Ectodermal cell (in vitro differentiated cells): Measurements from ENCODE around the gene NHLRC1. TPM values are rescaled to one million over a fixed set of nuclear protein-coding genes. Genes with fewer than 3 reads are reported as not detected.
A peak's percentile ranks its signal among the peaks of the same experiment; 100 is the strongest.

Experiments used
- H3K27ac ChIP-seq: 2 replicates; pipeline ENCODE4 v1.7.0; 2013; ENCODE audit warnings: mild to moderate bottlenecking, low read depth, low read length; ENCODE audit not compliant: insufficient read depth, poor library complexity, severe bottlenecking
- H3K27me3 ChIP-seq: 2 replicates; pipeline ENCODE4 v1.7.0; 2013; ENCODE audit warnings: mild to moderate bottlenecking, low read length; ENCODE audit not compliant: insufficient read depth, control insufficient read depth, poor library complexity, severe bottlenecking
- H3K36me3 ChIP-seq: one replicate; pipeline ENCODE4 v1.7.0; 2013; ENCODE audit warnings: low read length; ENCODE audit not compliant: control insufficient read depth, insufficient read depth
- H3K4me1 ChIP-seq: one replicate; pipeline ENCODE4 v1.7.0; 2013; ENCODE audit warnings: low read length; ENCODE audit not compliant: control insufficient read depth, insufficient read depth
- H3K4me3 ChIP-seq: 2 replicates; pipeline ENCODE4 v1.7.0; 2013; ENCODE audit warnings: low read depth, low read length, control low read depth; ENCODE audit not compliant: insufficient read depth
- H3K9me3 ChIP-seq: 2 replicates; pipeline ENCODE4 v1.7.0; 2013; ENCODE audit warnings: mild to moderate bottlenecking, low read length, moderate library complexity; ENCODE audit not compliant: control insufficient read depth
- WGBS, 2 experiments: methylation state at CpG; one replicate each; pipeline ENCODE4 v1.1.7; 2013; ENCODE audit warnings: missing lambda C conversion rate in 2 of 2; 5-methylcytosine and 5-hydroxymethylcytosine counted together
- polyA plus RNA-seq, 4 experiments: library from polyadenylated mRNA; stranded (reverse); fragments of 50-300 nt; gene quantifications; one replicate each; pipeline ENCODE4 v1.2.3, GENCODE V29; 2013

The NHLRC1 gene
- not detected for polyA plus RNA-seq (2013, experiment 1 of 4)
- not detected for polyA plus RNA-seq (2013, experiment 2 of 4)
- not detected for polyA plus RNA-seq (2013, experiment 3 of 4)
- polyA plus RNA-seq (2013, experiment 4 of 4) = not detected

- peaks cover 25% of the 10 kb centered on the region for H3K27me3 ChIP-seq
- H3K4me3 ChIP-seq = peak within 1 kb of the TSS; percentile 27
- no peaks in the 10 kb centered on the region for H3K9me3 ChIP-seq
- no peak within 1 kb of the TSS for H3K27ac ChIP-seq
- no peaks in the 10 kb centered on the region for H3K36me3 ChIP-seq
- 50 to 53% methylated on average over 82 of the region's 82 CpGs for WGBS, 2 experiments
- no peaks in the 10 kb centered on the region for H3K4me1 ChIP-seq
These were observed at the start of gene NHLRC1 for GRCh38 chr6:18122128-18123093. Gene NHLRC1 (minus strand): TSS chr6:18122677. CDS start chr6:18122606, 71 bp downstream.

GRCh38 chr6:18171871-18172270, 49.4 kb upstream of the NHLRC1 start:
- WGBS, 2 experiments = 94 to 99% methylated on average over 5 to 6 of the region's 7 CpGs
- no peaks in the 10 kb centered on the region for H3K4me1 ChIP-seq
- H3K4me3 ChIP-seq = no peak overlapping the region
- H3K9me3 ChIP-seq = no peaks in the 10 kb centered on the region
- peaks cover 14% of the 10 kb centered on the region for H3K36me3 ChIP-seq
- no peak overlapping the region for H3K27ac ChIP-seq
- H3K27me3 ChIP-seq = no peaks in the 10 kb centered on the region

DNA sequence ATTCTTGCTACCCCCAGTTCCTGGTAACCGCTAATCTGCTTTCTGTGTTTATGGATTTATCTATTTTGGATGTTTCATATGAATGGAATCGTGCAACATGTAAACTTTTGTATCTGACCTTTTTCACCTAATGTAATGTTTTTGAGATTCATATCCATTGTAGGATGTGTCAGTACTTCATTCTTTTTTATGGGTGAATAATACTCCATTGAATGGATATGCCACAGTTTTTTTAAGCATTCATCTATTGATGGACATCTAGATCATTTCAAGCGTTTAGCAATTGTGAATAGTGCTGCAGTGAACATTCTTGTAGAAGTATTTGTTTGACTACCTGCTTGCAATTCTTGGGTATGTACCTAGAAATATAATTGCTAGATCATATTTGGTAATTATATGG, 45.8 kb upstream of the NHLRC1 start:
- H3K27me3 ChIP-seq = no peaks in the 10 kb centered on the region
- peaks cover 14% of the 10 kb centered on the region for H3K36me3 ChIP-seq
- H3K4me3 ChIP-seq = no peak overlapping the region
- H3K27ac ChIP-seq = no peak overlapping the region
- WGBS, 2 experiments = 94 to 96% methylated on average over 3 of the region's 3 CpGs
- H3K9me3 ChIP-seq = no peaks in the 10 kb centered on the region
- no peaks in the 10 kb centered on the region for H3K4me1 ChIP-seq

- Histone ChIP-seq H3K4me1 (no peaks in the 10 kb centered on the region), H3K27me3 (no peaks in the 10 kb centered on the region), H3K9me3 (no peaks in the 10 kb centered on the region), H3K27ac (no peak overlapping the region), H3K36me3 (peaks cover 14% of the 10 kb centered on the region), H3K4me3 (no peak overlapping the region)
- WGBS, 2 experiments = 95 to 100% methylated on average over 1 to 2 of the region's 2 CpGs
These were observed 44.0 kb upstream of the NHLRC1 start for GRCh38 chr6:18166312-18167036.

GRCh38 chr6:18165751-18166150, 43.3 kb upstream of the NHLRC1 start:
- H3K27me3 ChIP-seq = no peaks in the 10 kb centered on the region
- no peak overlapping the region for H3K27ac ChIP-seq
- H3K9me3 ChIP-seq = no peaks in the 10 kb centered on the region
- WGBS, 2 experiments = 99% methylated on average over 4 of the region's 4 CpGs
- no peak overlapping the region for H3K4me3 ChIP-seq
- H3K4me1 ChIP-seq = no peaks in the 10 kb centered on the region
- peaks cover 14% of the 10 kb centered on the region for H3K36me3 ChIP-seq

DNA sequence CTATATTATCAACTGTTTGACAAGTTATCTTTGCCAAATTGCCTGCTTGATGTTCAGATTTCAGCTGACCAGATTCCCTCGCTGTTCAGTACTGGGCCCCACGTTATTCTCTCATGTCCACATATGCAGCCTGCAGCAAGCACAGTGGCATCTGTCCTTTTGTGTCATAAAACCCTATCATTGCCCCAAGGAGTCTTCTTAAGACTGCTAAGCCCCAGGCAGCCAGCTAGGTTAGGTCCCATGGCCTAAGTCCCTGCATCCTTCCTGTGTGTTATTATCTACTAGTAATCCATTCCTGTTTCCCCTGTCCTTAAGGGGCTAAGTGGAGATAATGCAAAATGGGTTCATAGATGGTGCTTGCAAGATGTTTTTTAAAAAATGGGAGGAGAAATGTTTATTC, 39.9 kb upstream of the NHLRC1 start:
- Histone ChIP-seq H3K27me3 (no peaks in the 10 kb centered on the region), H3K36me3 (peaks cover 9% of the 10 kb centered on the region), H3K9me3 (no peaks in the 10 kb centered on the region), H3K4me1 (no peaks in the 10 kb centered on the region), H3K27ac (no peak overlapping the region), H3K4me3 (no peak overlapping the region)
- WGBS, 2 experiments = 95 to 97% methylated on average over 2 of the region's 2 CpGs

DNA sequence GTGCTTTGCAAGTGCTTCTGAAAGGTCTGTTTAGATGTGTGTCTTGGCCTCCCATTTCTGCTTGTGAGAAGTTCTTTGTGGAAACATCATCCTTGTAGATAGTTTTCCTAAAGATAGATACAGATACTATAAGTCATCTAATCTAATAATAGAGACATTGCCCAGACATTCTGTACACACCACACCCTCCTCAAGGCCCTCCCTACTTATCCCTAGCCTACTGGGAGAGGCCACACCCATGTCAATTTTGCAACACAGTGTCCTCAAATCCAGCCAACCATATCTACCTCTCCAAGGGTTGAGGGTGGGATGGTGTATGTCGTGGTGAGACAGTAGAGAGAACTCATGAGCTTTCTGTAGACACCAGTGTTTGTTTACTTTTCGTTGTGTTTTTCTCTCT, 39.0 kb upstream of the NHLRC1 start:
- Histone ChIP-seq H3K27ac (no peak overlapping the region), H3K36me3 (peaks cover 8% of the 10 kb centered on the region), H3K27me3 (no peaks in the 10 kb centered on the region), H3K4me3 (no peak overlapping the region), H3K4me1 (no peaks in the 10 kb centered on the region), H3K9me3 (no peaks in the 10 kb centered on the region)
- 88 to 100% methylated on average over 1 of the region's 2 CpGs for WGBS, 2 experiments

GRCh38 chr6:18160911-18161310, 38.4 kb upstream of the NHLRC1 start:
- Histone ChIP-seq H3K27me3 (no peaks in the 10 kb centered on the region), H3K36me3 (peaks cover 8% of the 10 kb centered on the region), H3K9me3 (no peaks in the 10 kb centered on the region), H3K4me3 (no peak overlapping the region), H3K4me1 (no peaks in the 10 kb centered on the region), H3K27ac (no peak overlapping the region)
- 89 to 93% methylated on average over 1 of the region's 1 CpG for WGBS, 2 experiments

DNA sequence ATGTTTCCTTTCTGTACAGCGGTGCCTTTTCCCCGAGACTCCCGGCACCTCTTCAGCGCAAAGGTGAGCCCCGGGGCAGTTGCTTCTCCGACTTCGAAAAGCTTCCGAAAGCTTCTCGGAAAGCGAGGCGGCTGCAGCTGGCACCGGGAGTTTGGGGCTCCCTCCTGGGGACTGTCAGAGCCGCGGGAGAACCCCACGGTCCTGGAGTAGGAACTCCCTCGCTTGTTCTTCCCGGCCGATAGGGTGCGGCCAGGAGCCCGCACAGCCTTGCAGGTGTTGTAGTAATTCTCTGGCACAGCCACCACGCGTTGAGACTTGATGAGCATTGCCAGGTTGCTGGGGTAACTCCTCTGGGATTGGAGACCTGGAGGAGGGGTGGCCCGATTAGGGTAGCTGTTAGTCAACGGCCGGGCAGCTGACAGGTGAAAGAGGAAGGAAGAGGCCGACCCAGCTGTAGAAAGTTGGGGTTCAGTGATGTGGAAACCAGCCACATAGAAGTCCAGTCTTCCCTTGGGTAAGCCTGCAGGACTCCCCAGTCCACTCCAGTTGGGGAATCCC, 33.5 kb upstream of the NHLRC1 start:
- peaks cover 8% of the 10 kb centered on the region for H3K36me3 ChIP-seq
- no peaks in the 10 kb centered on the region for H3K4me1 ChIP-seq
- 2 to 3% methylated on average over 26 of the region's 26 CpGs for WGBS, 2 experiments
- no peaks in the 10 kb centered on the region for H3K27me3 ChIP-seq
- peak overlapping the region; percentile 97 for H3K4me3 ChIP-seq
- H3K27ac ChIP-seq = no peak overlapping the region
- H3K9me3 ChIP-seq = no peaks in the 10 kb centered on the region
